HCT116 (cell line): ENCODE data around the gene PHF19. TPM values are rescaled to one million over a fixed set of nuclear protein-coding genes. Genes with fewer than 3 reads are reported as not detected.

Experiments used
- ATAC-seq: fragments of 200-7000 bp; cut with Tn5 transposase; 2 replicates; pipeline ENCODE4 v1.9.1; 2020; ENCODE audit warnings: mild to moderate bottlenecking, moderate library complexity
- BruUV-seq: library from RNA; stranded (reverse); fragments of 400-500 nt; replicated peaks from 2 replicates; lab custom pipeline; 2021; lab: Mats Ljungman, UMichigan
- CTCF ChIA-PET: fragments of 300-600 bp; sonication (Branson Sonifier 250); formaldehyde crosslinking; loops from one replicate; lab custom pipeline; 2021; ENCODE audit warnings: antibody characterized with exemption; lab: Charles Lee
- POLR2A ChIA-PET: fragments of 300-600, 350-600 bp; sonication (Branson Sonifier 250); formaldehyde crosslinking; loops from one replicate; lab custom pipeline; 2021; ENCODE audit warnings: antibody characterized with exemption; lab: Charles Lee
- RAD21 ChIA-PET, 2 experiments: fragments of 300-600 bp; sonication (Branson Sonifier 250); formaldehyde crosslinking; loops; one replicate each; lab custom pipeline; 2023; ENCODE audit warnings: low total read pairs in 2 of 2; ENCODE audit not compliant: uncharacterized antibody in 2 of 2, unreplicated experiment in 2 of 2, low non-redundant PET in 1 of 2; lab: Charles Lee
- DNase-seq: peaks from one replicate; pipeline ENCODE4 v3.0.0-alpha.2; 2010; ENCODE audit warnings: low read depth, low spot score
- H2AFZ ChIP-seq: fragments of 200-600 bp; shearing (Covaris generic), sonication (generic); 2 replicates; pipeline ENCODE4 v1.6.1; 2017; ENCODE audit warnings: low read depth, mixed run types, mixed read lengths, antibody characterized with exemption, low read length; ENCODE audit not compliant: poor library complexity, severe bottlenecking
- H3K27ac ChIP-seq: 2 replicates; pipeline ENCODE4 v1.5.1; 2012; ENCODE audit warnings: low read depth, low read length
- H3K27me3 ChIP-seq: fragments of 200-600 bp; sonication (generic); 2 replicates; pipeline ENCODE4 v1.6.1; 2016; ENCODE audit warnings: mixed run types, low read length, mixed read lengths; ENCODE audit not compliant: insufficient read depth
- H3K36me3 ChIP-seq, 2 experiments: fragments of 200-500 bp in 1 of 2; fragments of 200-600 bp in 1 of 2; sonication (Bioruptor generic) in 1 of 2; sonication (generic) in 1 of 2; 2 replicates each; pipeline versions ENCODE4 v1.5.1 to v1.6.1; 2014 to 2016; ENCODE audit warnings: low read length in 2 of 2, inconsistent platforms in 1 of 2, mixed read lengths in 1 of 2, mixed run types in 1 of 2; ENCODE audit not compliant: insufficient read depth in 2 of 2, control insufficient read depth in 1 of 2
- H3K4me1 ChIP-seq, 2 experiments: fragments of 200-600 bp in 1 of 2; sonication (generic) in 1 of 2; 2 replicates each; pipeline versions ENCODE4 v1.5.1 to v1.6.1; 2012 to 2017; ENCODE audit warnings: low read length in 2 of 2, inconsistent platforms in 1 of 2, mild to moderate bottlenecking in 1 of 2, mixed read lengths in 1 of 2, mixed run types in 1 of 2, moderate library complexity in 1 of 2; ENCODE audit not compliant: insufficient read depth in 2 of 2, control insufficient read depth in 1 of 2
- H3K4me2 ChIP-seq: fragments of 200-600 bp; sonication (generic); 2 replicates; pipeline ENCODE4 v1.6.1; 2017; ENCODE audit warnings: mixed run types, low read length, mixed read lengths
- H3K4me3 ChIP-seq, 2 experiments: fragments of 200-600 bp in 1 of 2; sonication (generic) in 1 of 2; replicated peaks in 1 of 2; 2 replicates each; pipeline ENCODE4 v1.5.1; 2011 to 2016; ENCODE audit warnings: low read length in 2 of 2, control low read depth in 1 of 2, low read depth in 1 of 2, mild to moderate bottlenecking in 1 of 2, mixed read lengths in 1 of 2, mixed run types in 1 of 2
- H3K79me2 ChIP-seq: fragments of 200-600 bp; sonication (generic); 2 replicates; pipeline ENCODE4 v1.6.1; 2017; ENCODE audit warnings: mild to moderate bottlenecking, mixed run types, low read length, moderate library complexity, mixed read lengths; ENCODE audit not compliant: insufficient read depth
- H3K9ac ChIP-seq: fragments of 200-600 bp; sonication (generic); 2 replicates; pipeline ENCODE4 v1.6.1; 2016; ENCODE audit warnings: low read length, mixed read lengths
- H3K9me2 ChIP-seq: fragments of 200-600 bp; sonication (generic), shearing (Covaris generic); 2 replicates; pipeline ENCODE4 v1.6.1; 2017; ENCODE audit warnings: mixed run types, mild to moderate bottlenecking, moderate library complexity; ENCODE audit not compliant: insufficient read depth
- H3K9me3 ChIP-seq, 2 experiments: fragments of 200-500 bp in 1 of 2; fragments of 200-600 bp in 1 of 2; sonication (Bioruptor generic) in 1 of 2; sonication (generic) in 1 of 2; 2 replicates each; pipeline ENCODE4 v1.6.1; 2014 to 2017; ENCODE audit warnings: low read length in 2 of 2, mixed read lengths in 2 of 2, inconsistent platforms in 1 of 2, low read depth in 1 of 2, mild to moderate bottlenecking in 1 of 2, mixed run types in 1 of 2, moderate library complexity in 1 of 2; ENCODE audit not compliant: control insufficient read depth in 1 of 2, insufficient read depth in 1 of 2
- H4K20me1 ChIP-seq: fragments of 200-600 bp; sonication (generic), shearing (Covaris generic); 2 replicates; pipeline ENCODE4 v1.6.1; 2017; ENCODE audit warnings: mixed run types, mild to moderate bottlenecking, moderate library complexity; ENCODE audit not compliant: insufficient read depth
- CBX3 ChIP-seq: IDR thresholded peaks from 2 replicates; pipeline ENCODE4 v1.6.1; 2012; ENCODE audit warnings: low read depth
- EZH2 ChIP-seq: fragments of 200-600 bp; sonication (generic); IDR thresholded peaks from 2 replicates; pipeline ENCODE4 v1.6.1; 2017; ENCODE audit warnings: antibody characterized with exemption, mixed run types
- EZH2phosphoT487 ChIP-seq: fragments of 200-600 bp; IDR thresholded peaks from 2 replicates; pipeline ENCODE4 v1.6.1; 2018; ENCODE audit warnings: antibody characterized with exemption, borderline replicate concordance
- POLR2AphosphoS5 ChIP-seq: IDR thresholded peaks from 2 replicates; pipeline ENCODE4 v1.6.1; 2011; ENCODE audit warnings: mild to moderate bottlenecking, low read depth, low read length, moderate library complexity
- SIN3A ChIP-seq: IDR thresholded peaks from 2 replicates; pipeline ENCODE4 v1.6.1; 2012; ENCODE audit warnings: low read depth
- SP1 ChIP-seq: IDR thresholded peaks from 2 replicates; pipeline ENCODE4 v1.6.1; 2012; ENCODE audit warnings: low read depth
- ZNF274 ChIP-seq: fragments of 200-500 bp; sonication (Bioruptor generic); IDR thresholded peaks from 2 replicates; pipeline ENCODE4 v1.6.1; 2014; ENCODE audit warnings: mild to moderate bottlenecking, low read depth, low read length, inconsistent platforms
- intact Hi-C: fragments of 100-400 bp; cut with micrococcal nuclease; formaldehyde crosslinking; loops from 2 replicates; pipeline ENCODE4 v1.10.0; 2022
- total RNA-seq: library from RNA; stranded (reverse); gene quantifications from one replicate; pipeline ENCODE4 v1.2.1, GENCODE V29; 2021; ENCODE audit not compliant: unreplicated experiment
- TF ChIP-seq, protein P1 (sequence below): IDR thresholded peaks from 2 replicates; pipeline ENCODE4 v1.6.1; 2012

The PHF19 gene
- total RNA-seq, 1 experiment from 2014 or later, result 74.0 TPM

DNA sequence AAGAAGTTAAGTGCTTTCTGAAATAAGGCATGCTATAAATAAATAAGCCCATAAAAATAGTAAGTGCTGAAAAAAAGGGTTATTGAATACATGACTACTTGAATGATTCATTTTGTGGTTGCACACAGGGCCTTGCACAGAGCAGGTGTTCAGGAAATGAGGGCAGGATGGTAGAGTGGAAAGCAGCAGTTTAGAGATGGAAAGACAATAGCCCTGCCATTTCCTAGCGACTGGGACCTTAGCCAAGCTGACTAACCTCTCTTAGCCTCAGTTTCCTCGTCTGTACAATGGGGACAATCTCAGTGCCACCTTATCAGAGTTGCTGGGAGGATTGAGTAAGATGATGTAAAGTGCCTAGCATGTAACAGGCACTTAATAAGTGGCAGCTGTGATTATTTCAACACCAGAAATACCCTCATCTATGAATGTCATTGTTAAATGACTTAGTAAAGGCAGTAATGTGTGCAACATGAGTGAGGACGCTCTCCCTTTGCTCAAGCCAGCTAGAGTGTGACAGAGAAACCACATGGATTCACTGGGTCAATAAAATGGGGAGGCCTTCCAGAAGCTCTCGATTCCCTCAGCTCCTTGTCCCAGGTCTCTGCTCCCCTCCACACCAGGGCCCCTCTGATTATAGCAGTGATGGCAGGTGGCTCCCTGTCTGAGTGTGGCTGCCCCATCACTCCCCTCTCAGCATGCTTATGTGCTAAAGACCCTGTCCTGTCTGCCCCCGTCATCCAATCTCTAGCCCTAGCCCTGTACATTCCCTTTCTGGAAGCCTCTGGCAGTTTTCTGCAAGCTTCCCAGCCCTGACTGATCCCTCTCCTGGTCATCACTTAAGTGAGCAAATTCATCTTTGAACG is 16.0 kb upstream of the PHF19 start:
- Histone ChIP-seq H3K4me2 (no peak overlapping the region), H3K27ac (no peak overlapping the region), H3K79me2 (no peaks in the 10 kb centered on the region), H3K4me3 (no peak overlapping the region), H3K4me1 (peaks cover 5 to 12% of the 10 kb centered on the region in 2 experiments; a peak in 3 of 4 replicates), H2AFZ (no peak overlapping the region), H3K9me3 (no peaks in the 10 kb centered on the region), H3K36me3 (no peaks in the 10 kb centered on the region), H3K27me3 (no peaks in the 10 kb centered on the region), H3K9me2 (no peaks in the 10 kb centered on the region), H3K9ac (no peak overlapping the region), H4K20me1 (no peaks in the 10 kb centered on the region)
- POLR2A ChIA-PET, result no interaction called here
- ATAC-seq, result no peak
- CTCF ChIA-PET, result no interaction called here
- RAD21 ChIA-PET, result no interaction called here
- no peak for DNase-seq
- intact Hi-C loops, result no loop called here
- no TSS peak for BruUV-seq
- TF ChIP-seq CBX3, result no peak
- no peak for TF ChIP-seq ZNF274
- TF ChIP-seq SIN3A, result no peak
- TF ChIP-seq, protein P1, sequence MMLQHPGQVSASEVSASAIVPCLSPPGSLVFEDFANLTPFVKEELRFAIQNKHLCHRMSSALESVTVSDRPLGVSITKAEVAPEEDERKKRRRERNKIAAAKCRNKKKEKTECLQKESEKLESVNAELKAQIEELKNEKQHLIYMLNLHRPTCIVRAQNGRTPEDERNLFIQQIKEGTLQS, result no peak
- no peak for TF ChIP-seq EZH2
- TF ChIP-seq POLR2AphosphoS5, result no peak
- TF ChIP-seq EZH2phosphoT487, result no peak
- TF ChIP-seq SP1, result no peak
